HepG2 (cell line): ENCODE data around the gene COL5A1.

Experiments
- CTCF ChIP-seq: sonication (generic); formaldehyde crosslinking; IDR thresholded peaks from 2 replicates; pipeline ENCODE4 v1.5.0; 2020; ENCODE audit warnings: mild to moderate bottlenecking, missing genetic modification reagents, moderate library complexity
- HMG20A ChIP-seq: IDR thresholded peaks from 2 replicates; pipeline ENCODE4 v1.6.1; 2016; ENCODE audit warnings: borderline replicate concordance
- MAFK ChIP-seq, 2 experiments: IDR thresholded peaks in 1 of 2; conservative IDR thresholded peaks in 1 of 2; 2 replicates each; pipeline ENCODE4 v1.6.1; 2011; ENCODE audit warnings: improper control_type of control experiment in 2 of 2, low read length in 2 of 2
- NCOA1 ChIP-seq: sonication (generic); formaldehyde crosslinking; IDR thresholded peaks from 2 replicates; pipeline ENCODE4 v1.9.0; 2021; ENCODE audit warnings: missing genetic modification reagents
- ZNF362 ChIP-seq: sonication (generic); formaldehyde crosslinking; IDR thresholded peaks from 2 replicates; pipeline ENCODE4 v1.4.0; 2020; ENCODE audit warnings: missing genetic modification reagents, mild to moderate bottlenecking, borderline replicate concordance

GRCh38 chr9:134815435-134816214 is 174.0 kb downstream of the COL5A1 start:
- TF ChIP-seq CTCF (CRISPR knock-in tag) (no peak), NCOA1 (CRISPR knock-in tag) (no peak), HMG20A (CRISPR knock-in tag) (no peak), MAFK (conservative IDR thresholded peaks at IDR 0.05 in 1 of 2, IDR thresholded peaks at IDR 0.05 in 1 of 2; ENCODE audit: low read length in 2 of 2) (no peak), ZNF362 (CRISPR knock-in tag) (no peak)
